Activated naive CD4-positive, alpha-beta T cell treated with anti-CD3 and anti-CD28 coated beads for 36 hours (primary cell): ENCODE data around the gene PAK1IP1. TPM values are rescaled to one million over a fixed set of nuclear protein-coding genes. Genes with fewer than 3 reads are reported as not detected.
"Not testable (repeated sequence)": the region's sequence is repeated elsewhere in the genome, so short reads cannot be mapped to it uniquely, and the experiment has no call there.

ENCODE experiments used
- CTCF ChIA-PET: fragments of 350-600 bp; sonication (Branson Sonifier 250); formaldehyde crosslinking; loops from one replicate; lab custom pipeline; 2021; ENCODE audit warnings: antibody characterized with exemption; lab: Charles Lee
- DNase-seq: peaks from one replicate; pipeline ENCODE4 v3.0.0-alpha.2; 2020
- H3K27ac Mint-ChIP-seq: one replicate; pipeline ENCODE4 v1.8.0; 2021; ENCODE audit warnings: mild to moderate bottlenecking, mixed read lengths
- H3K27me3 Mint-ChIP-seq: one replicate; pipeline ENCODE4 v1.8.0; 2021; ENCODE audit warnings: low read depth, mixed read lengths
- H3K36me3 Mint-ChIP-seq: one replicate; pipeline ENCODE4 v1.8.0; 2021; ENCODE audit warnings: low read depth, mixed read lengths
- H3K4me1 Mint-ChIP-seq: one replicate; pipeline ENCODE4 v1.8.0; 2021; ENCODE audit warnings: low read depth, mixed read lengths
- H3K4me3 Mint-ChIP-seq: one replicate; pipeline ENCODE4 v1.8.0; 2021; ENCODE audit warnings: mild to moderate bottlenecking, moderate library complexity, mixed read lengths
- H3K9me3 Mint-ChIP-seq: one replicate; pipeline ENCODE4 v1.8.0; 2021; ENCODE audit warnings: mixed read lengths
- intact Hi-C: fragments of 100-400 bp; cut with micrococcal nuclease; formaldehyde crosslinking; loops from one replicate; pipeline ENCODE4 v1.15.1; 2023
- total RNA-seq, 2 experiments: library from RNA; stranded (reverse); gene quantifications; one replicate each; pipeline ENCODE4 v1.2.3, GENCODE V29; 2021

The PAK1IP1 gene
- total RNA-seq, 2 experiments from 2014 or later, result 28.6 to 29.2 TPM

GRCh38 chr6:10725716-10726115, 30.9 kb downstream of the PAK1IP1 start:
- CTCF ChIA-PET, result no interaction called here
- no peak for DNase-seq
- H3K4me1 Mint-ChIP-seq, result peaks cover 36% of the 10 kb centered on the region
- peaks cover 23% of the 10 kb centered on the region for H3K36me3 Mint-ChIP-seq
- H3K27ac Mint-ChIP-seq, result no peak overlapping the region
- no peak overlapping the region for H3K4me3 Mint-ChIP-seq
- intact Hi-C loops, result no loop called here
- H3K9me3 Mint-ChIP-seq, result no peaks in the 10 kb centered on the region
- H3K27me3 Mint-ChIP-seq, result no peaks in the 10 kb centered on the region

GRCh38 chr6:10730254-10730653, 35.5 kb downstream of the PAK1IP1 start:
- Mint-ChIP-seq H3K4me3 (no peak overlapping the region), H3K27ac (no peak overlapping the region), H3K4me1 (peaks cover 4% of the 10 kb centered on the region), H3K9me3 (no peaks in the 10 kb centered on the region), H3K27me3 (no peaks in the 10 kb centered on the region), H3K36me3 (peaks cover 26% of the 10 kb centered on the region)
- CTCF ChIA-PET, result interaction anchor here (1.5 kb wide), 1 partner anchor 252 kb away, joined by 7 read pairs; no protein-coding TSS in a partner anchor
- no peak for DNase-seq
- intact Hi-C loops, result no loop called here

GRCh38 chr6:10733151-10733715, 38.5 kb downstream of the PAK1IP1 start:
- H3K36me3 Mint-ChIP-seq, result peaks cover 9% of the 10 kb centered on the region
- no peak overlapping the region for H3K4me3 Mint-ChIP-seq
- H3K27me3 Mint-ChIP-seq, result no peaks in the 10 kb centered on the region
- H3K4me1 Mint-ChIP-seq, result no peaks in the 10 kb centered on the region
- CTCF ChIA-PET, result no interaction called here
- DNase-seq, result no peak
- H3K9me3 Mint-ChIP-seq, result no peaks in the 10 kb centered on the region
- intact Hi-C loops, result no loop called here
- no peak overlapping the region for H3K27ac Mint-ChIP-seq

- Mint-ChIP-seq H3K4me3 (no peak overlapping the region), H3K9me3 (no peaks in the 10 kb centered on the region), H3K4me1 (no peaks in the 10 kb centered on the region), H3K36me3 (peaks cover 7% of the 10 kb centered on the region), H3K27ac (no peak overlapping the region), H3K27me3 (no peaks in the 10 kb centered on the region)
- no peak for DNase-seq
- CTCF ChIA-PET, result no interaction called here
- intact Hi-C loops, result no loop called here
Observed at GRCh38 chr6:10733863-10734262, 39.1 kb downstream of the PAK1IP1 start.

- Mint-ChIP-seq H3K27me3 (no peaks in the 10 kb centered on the region), H3K9me3 (no peaks in the 10 kb centered on the region), H3K4me1 (no peaks in the 10 kb centered on the region), H3K27ac (no peak overlapping the region), H3K36me3 (peaks cover 4% of the 10 kb centered on the region), H3K4me3 (no peak overlapping the region)
- CTCF ChIA-PET, result interaction anchor here (0.6 to 1.1 kb wide), 3 partner anchors 10 to 258 kb away, joined by 3 to 4 read pairs (median 3); no protein-coding TSS in a partner anchor
- DNase-seq, result no peak
- intact Hi-C loops, result no loop called here
Observed at GRCh38 chr6:10736731-10737130, 42.0 kb downstream of the PAK1IP1 start.

- no peaks in the 10 kb centered on the region for H3K36me3 Mint-ChIP-seq
- no peak for DNase-seq
- no peaks in the 10 kb centered on the region for H3K27me3 Mint-ChIP-seq
- no peaks in the 10 kb centered on the region for H3K4me1 Mint-ChIP-seq
- intact Hi-C loops, result no loop called here
- CTCF ChIA-PET, result interaction anchor here (0.6 kb wide), 2 partner anchors 34 to 61 kb away, joined by 3 to 5 read pairs; no protein-coding TSS in a partner anchor
- H3K4me3 Mint-ChIP-seq, result no peak overlapping the region
- H3K9me3 Mint-ChIP-seq, result no peaks in the 10 kb centered on the region
- no peak overlapping the region for H3K27ac Mint-ChIP-seq
Observed at GRCh38 chr6:10740061-10740460, 45.3 kb downstream of the PAK1IP1 start.

- CTCF ChIA-PET, result interaction anchor here (1.3 kb wide), 1 partner anchor 15 kb away, joined by 3 read pairs; no protein-coding TSS in a partner anchor
- H3K4me3 Mint-ChIP-seq, DNase-seq, intact Hi-C loops, H3K27me3 Mint-ChIP-seq, H3K9me3 Mint-ChIP-seq, H3K27ac Mint-ChIP-seq, H3K36me3 Mint-ChIP-seq, H3K4me1 Mint-ChIP-seq: not testable (repeated sequence)
Observed at GRCh38 chr6:10741643-10742042, 46.9 kb downstream of the PAK1IP1 start.

- CTCF ChIA-PET, result interaction anchor here (1.3 kb wide), 1 partner anchor 14 kb away, joined by 3 read pairs; no protein-coding TSS in a partner anchor
- peaks cover 2% of the 10 kb centered on the region for H3K36me3 Mint-ChIP-seq
- no peak overlapping the region for H3K27ac Mint-ChIP-seq
- no peaks in the 10 kb centered on the region for H3K27me3 Mint-ChIP-seq
- peaks cover 13% of the 10 kb centered on the region for H3K4me1 Mint-ChIP-seq
- H3K4me3 Mint-ChIP-seq, result no peak overlapping the region
- no peak for DNase-seq
- H3K9me3 Mint-ChIP-seq, result no peaks in the 10 kb centered on the region
- intact Hi-C loops, result no loop called here
Observed at GRCh38 chr6:10742251-10742650, 47.5 kb downstream of the PAK1IP1 start.

GRCh38 chr6:10743515-10743914, 48.7 kb downstream of the PAK1IP1 start:
- DNase-seq, result no peak
- Mint-ChIP-seq H3K27me3 (no peaks in the 10 kb centered on the region), H3K9me3 (no peaks in the 10 kb centered on the region), H3K4me1 (peaks cover 15% of the 10 kb centered on the region), H3K4me3 (no peak overlapping the region), H3K36me3 (peaks cover 2% of the 10 kb centered on the region), H3K27ac (no peak overlapping the region)
- intact Hi-C loops, result no loop called here
- CTCF ChIA-PET, result no interaction called here

- Mint-ChIP-seq H3K27ac (no peak overlapping the region), H3K4me1 (peaks cover 31% of the 10 kb centered on the region), H3K9me3 (no peaks in the 10 kb centered on the region), H3K36me3 (peaks cover 5% of the 10 kb centered on the region), H3K27me3 (no peaks in the 10 kb centered on the region), H3K4me3 (no peak overlapping the region)
- no peak for DNase-seq
- CTCF ChIA-PET, result no interaction called here
- intact Hi-C loops, result loop anchor here (5.0 kb wide), 1 partner anchor 33 kb away; no protein-coding TSS in a partner anchor
Observed at GRCh38 chr6:10745116-10745515, 50.3 kb downstream of the PAK1IP1 start.

- Mint-ChIP-seq H3K4me1 (peaks cover 48% of the 10 kb centered on the region), H3K9me3 (no peaks in the 10 kb centered on the region), H3K27ac (peak overlapping the region; percentile 92), H3K27me3 (no peaks in the 10 kb centered on the region), H3K36me3 (peaks cover 12% of the 10 kb centered on the region), H3K4me3 (peak overlapping the region; percentile 91)
- DNase-seq, result no peak
- CTCF ChIA-PET, result interaction anchor here (0.6 to 1.6 kb wide), 5 partner anchors 9 to 282 kb away, joined by 3 to 6 read pairs (median 3); no protein-coding TSS in a partner anchor
- intact Hi-C loops, result loop anchor here (1.0 to 5.0 kb wide), 10 partner anchors 12 to 790 kb away; partner anchors contain the start of genes C6orf52, MAK, PAK1IP1 and SMIM13
Observed at GRCh38 chr6:10746915-10747250, 52.1 kb downstream of the PAK1IP1 start.

GRCh38 chr6:10747251-10747972, 52.6 kb downstream of the PAK1IP1 start, which contains the start of gene TMEM14B:
TSS of gene TMEM14B (plus strand) at chr6:10747805. CDS start at chr6:10749246, 1,441 bp downstream.
- peak within 1 kb of the TSS; percentile 91 for H3K4me3 Mint-ChIP-seq
- peaks cover 48% of the 10 kb centered on the region for H3K4me1 Mint-ChIP-seq
- no peaks in the 10 kb centered on the region for H3K9me3 Mint-ChIP-seq
- H3K27me3 Mint-ChIP-seq, result no peaks in the 10 kb centered on the region
- intact Hi-C loops, result loop anchor here (1.0 to 5.0 kb wide), 10 partner anchors 12 to 790 kb away; partner anchors contain the start of genes C6orf52, MAK, PAK1IP1 and SMIM13
- peak within 1 kb of the TSS; percentile 92 for H3K27ac Mint-ChIP-seq
- CTCF ChIA-PET, result interaction anchor here (1.1 to 1.6 kb wide), 4 partner anchors 10 to 268 kb away, joined by 3 to 6 read pairs (median 4); no protein-coding TSS in a partner anchor
- peak; percentile 100 for DNase-seq
- peaks cover 12% of the 10 kb centered on the region for H3K36me3 Mint-ChIP-seq
